ENCODE data around the gene SETD3.

Gene SETD3

DNA sequence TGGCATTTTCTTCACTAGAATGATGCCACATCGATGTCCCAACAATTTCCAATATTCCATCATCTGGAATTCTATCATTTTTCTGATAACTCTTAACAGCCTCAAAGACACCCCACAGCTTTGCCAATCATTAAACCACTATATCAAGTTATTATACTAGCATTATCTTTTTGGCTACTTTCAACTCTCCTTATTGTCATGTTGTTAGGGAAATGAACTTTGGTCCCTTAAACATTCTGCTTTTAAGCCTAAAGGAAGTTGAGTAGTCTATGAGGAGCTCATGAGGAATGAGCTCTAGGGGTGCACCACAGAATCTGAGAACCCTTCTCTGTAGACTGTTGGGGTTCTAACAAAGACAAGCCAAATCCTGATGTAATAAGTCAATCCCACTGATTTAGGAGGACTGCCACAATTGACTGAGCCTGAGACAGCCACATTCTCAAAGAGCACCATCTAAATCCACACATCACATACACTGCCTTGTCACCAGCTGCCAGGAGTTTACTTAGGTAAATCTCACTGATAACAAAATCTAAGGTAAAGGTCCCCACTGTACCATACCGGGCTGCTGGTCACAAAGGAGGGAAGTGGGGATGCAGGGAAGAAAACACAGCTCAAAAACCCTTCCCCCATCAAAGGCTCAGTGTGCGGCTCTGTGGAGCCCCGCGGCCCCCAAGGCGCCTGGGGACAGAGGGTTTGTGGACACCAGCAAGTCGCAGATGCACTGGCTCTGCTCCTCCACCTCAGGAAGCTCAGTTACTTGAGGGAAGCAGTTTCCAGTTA lies 58.2 kb downstream of the SETD3 start:
- DNase-seq = no peak

DNA sequence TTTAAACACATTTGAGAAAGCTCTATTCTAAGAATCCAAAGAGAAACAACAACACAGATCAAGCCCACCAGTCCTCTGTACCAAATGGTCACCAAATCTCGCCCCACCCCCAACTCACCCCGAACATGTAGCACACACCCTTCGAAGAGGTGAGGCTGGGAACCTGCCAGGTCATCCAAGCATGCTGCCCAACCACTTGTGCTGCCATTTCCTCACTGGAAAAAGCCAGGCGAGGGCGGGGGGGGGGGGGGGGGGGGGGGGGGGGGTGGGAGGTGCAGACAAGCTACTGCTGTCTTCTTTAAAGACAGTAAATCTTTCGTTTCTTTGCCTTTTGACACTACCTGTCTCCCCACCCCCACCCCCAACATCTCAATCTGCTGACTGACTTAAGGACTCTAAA lies 59.9 kb downstream of the SETD3 start:
- DNase-seq = no peak

DNA sequence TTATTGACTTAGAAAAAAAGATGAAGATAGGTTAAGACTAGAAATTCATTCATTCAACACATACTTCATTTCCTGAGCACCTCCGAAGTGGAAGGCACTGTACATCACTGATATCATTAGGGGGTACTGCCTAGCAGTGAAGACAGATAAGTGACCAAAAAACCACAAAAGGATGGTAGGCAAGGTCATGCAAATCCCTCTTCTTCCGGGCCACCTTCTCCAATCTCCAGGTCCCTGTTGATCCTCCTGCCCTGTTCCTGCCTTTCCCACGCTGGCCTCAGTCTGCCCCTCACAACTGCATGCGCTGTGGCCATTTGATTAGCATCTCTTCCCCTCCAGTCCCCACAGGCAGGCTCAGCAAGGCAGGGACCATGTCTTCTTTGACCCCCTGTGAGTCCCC lies 60.8 kb downstream of the SETD3 start:
- DNase-seq = no peak

- DNase-seq = no peak
Measured at GRCh38 chr14:99418242-99418641, 62.4 kb downstream of the SETD3 start.

- no peak for DNase-seq
Measured at GRCh38 chr14:99416909-99417308, 63.8 kb downstream of the SETD3 start.

- DNase-seq = peak; percentile 87
Measured at GRCh38 chr14:99415496-99416281, 65.0 kb downstream of the SETD3 start.

DNA sequence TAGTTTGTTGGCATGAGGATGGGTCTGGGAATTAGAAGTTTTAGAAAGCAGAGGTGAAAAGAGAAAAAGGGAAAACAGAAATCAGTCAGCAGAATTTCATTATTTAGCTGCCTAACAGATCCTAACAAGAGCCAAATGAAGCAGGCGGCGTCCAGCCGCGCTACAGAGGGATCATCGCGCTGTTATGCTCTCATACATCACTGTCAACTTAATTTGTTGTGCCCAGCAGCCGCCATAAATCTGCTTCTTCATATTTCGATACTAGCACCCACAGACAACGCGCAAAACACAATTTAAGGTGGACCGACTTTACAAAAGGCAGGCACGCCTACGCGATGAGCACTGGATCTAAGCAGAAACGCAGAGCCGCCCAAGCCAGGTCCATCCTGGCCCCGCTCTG lies 66.7 kb downstream of the SETD3 start:
- DNase-seq = no peak

DNA sequence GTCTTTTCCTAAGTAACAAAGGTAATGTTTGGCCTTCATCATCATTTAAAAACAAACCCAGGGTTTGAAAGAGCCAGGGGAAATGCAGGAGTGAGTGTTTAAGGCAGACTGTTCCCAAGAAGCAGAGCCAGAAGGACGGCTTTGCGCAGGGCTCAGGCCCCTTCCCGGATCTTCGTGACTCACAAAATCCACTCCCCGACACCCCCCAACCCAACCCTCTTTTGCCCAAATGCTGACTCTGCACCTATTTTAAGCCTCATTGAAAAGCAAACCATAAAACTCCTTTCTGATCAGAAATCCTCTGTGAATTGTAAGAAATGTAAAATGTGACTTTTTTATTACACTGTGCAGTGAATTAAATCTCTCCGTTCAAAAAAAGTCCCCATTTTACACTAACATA lies 67.5 kb downstream of the SETD3 start:
- DNase-seq = no peak

- DNase-seq = no peak
Measured at GRCh38 chr14:99412117-99413061, 68.3 kb downstream of the SETD3 start.

DNA sequence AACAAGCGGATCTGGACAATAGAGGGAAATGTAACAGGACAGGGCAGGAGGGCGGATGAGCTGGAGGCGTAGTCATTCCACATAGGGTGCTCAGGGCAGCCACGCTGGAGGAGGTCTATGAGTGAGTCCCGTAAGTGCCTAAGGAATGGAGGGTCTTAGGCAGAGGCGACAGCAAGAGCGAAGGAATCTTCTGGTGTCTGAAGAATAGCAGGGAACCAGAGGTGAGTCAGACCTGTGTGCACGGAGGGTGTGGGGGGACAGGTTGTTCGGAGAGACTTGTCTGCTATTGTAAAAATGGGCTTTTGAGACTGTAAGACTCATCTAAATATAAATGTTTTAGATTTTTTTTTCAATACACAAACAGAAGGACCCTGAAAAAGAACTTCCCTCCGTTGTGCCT lies 70.6 kb downstream of the SETD3 start:
- DNase-seq = no peak

DNA sequence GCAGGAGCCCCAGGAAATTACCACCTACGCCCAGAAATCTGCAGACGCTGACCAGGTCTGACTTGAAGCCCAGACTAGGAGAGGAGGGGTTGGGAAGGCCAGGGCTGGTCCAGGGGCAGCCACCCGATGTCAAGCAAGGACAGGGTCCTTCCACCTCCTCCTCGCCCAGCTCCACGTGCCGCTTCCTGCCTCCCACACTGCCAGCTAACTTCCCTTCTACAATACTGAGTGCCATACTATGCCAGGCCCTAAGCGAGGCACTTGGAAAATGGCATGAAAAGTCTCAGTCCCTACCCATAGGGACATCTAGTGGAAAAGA lies 71.7 kb downstream of the SETD3 start:
- no peak for DNase-seq

DNA sequence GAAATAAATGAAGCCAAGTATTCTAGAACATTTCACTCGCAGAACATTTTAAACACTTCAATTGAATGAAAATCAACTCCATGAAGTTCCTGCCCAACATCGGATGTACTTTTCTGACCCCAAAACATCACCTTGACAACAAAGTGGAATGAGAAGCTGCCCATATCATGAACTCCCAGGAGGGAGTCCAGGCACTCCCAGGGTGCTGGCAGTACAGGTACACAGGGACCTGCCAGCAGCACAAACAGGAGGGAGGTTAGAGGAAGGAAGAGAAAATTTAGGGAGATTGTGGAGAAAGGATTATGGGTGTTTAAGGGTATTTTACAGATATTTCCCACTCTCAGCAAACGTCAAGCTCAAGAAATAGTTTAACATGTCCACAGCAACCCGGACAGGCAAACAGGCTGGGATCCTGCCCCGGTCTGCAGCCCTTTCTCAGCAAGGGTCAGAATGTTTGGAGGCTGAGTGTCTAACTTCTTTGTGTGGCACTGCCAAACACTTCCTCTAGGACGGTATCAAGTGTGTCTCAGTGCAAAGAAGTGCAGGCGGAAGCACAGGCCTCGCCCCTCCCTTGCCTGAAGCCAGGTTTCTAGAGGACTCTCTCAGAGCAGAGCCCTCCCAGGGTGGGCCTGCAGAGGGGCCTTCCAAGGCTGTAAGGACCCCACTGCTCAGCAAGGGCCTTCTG lies 72.2 kb downstream of the SETD3 start:
- no peak for DNase-seq

- DNase-seq = no peak
Measured at GRCh38 chr14:99407416-99407815, 73.2 kb downstream of the SETD3 start.

DNA sequence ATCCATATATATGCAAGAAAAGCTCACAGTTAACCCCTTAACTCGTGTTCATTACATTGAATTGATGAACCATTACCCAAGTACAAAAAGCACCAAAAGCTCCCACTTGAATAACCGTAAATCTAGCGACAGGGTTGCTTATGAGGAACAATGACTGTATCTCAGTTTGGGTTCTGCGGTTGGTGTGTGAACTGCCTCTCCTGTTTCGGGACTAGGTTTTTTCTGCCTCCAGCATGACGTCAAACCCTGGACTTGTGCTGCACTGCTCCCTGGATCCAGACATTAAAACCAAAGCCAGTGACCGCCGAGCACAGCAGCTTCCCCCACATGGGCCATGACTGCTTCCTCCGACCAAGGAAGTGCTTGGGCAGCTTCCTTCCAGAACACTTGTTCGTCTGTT lies 77.7 kb downstream of the SETD3 start:
- no peak for DNase-seq

DNA sequence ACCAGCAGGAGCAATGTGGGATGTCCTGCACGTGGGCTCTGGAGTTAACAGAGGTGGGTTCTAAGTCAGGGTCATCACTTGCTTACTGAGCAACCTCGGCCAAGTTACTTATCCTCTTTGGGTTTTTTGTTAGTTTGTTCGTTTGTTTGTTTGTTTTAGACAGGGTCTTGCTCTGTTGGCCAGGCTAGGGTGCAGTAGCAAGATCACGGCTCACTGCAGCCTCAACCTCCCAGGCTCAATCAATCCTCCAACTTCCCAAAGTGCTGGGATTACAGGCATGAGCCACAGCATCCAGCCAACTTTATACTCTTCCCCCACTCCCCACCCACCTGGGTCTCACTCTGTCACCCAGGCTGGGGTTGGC lies 78.4 kb downstream of the SETD3 start:
- no peak for DNase-seq

GRCh38 chr14:99401621-99402284 lies 78.9 kb downstream of the SETD3 start:
- no peak for DNase-seq

- no peak for DNase-seq
Measured at GRCh38 chr14:99401211-99401610, 79.4 kb downstream of the SETD3 start.

GRCh38 chr14:99397698-99398097 lies 83.0 kb downstream of the SETD3 start:
- DNase-seq = no peak

DNA sequence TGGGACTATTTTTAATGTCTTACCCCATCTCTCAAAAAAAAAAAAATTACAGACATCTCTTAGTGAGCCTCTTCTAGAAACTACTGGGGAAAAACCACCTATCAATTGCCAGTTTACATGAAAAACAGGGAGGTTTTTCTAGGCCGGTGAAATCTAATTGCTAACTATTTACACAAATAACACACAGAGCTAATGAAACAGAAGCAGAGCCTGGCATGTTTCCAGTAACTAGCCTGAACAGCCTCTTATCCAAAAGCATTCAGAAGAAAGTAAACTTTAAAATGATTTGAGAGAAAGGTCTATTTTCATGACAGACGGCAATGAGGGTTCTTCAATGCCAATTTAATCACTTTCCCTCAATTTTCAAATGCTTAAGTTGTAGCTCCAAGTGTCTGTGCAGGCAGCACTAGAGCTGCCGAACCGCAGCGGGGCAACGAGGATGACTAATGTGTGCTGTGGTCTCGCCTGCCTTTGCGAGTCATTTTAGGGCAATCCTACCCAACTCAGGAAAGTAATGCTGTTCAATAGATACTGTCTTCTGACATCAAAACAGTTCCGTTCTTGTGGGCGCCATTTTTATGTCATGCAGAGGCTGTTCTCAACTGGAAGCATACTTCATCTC lies 84.6 kb downstream of the SETD3 start:
- DNase-seq = peak; percentile 53

DNA sequence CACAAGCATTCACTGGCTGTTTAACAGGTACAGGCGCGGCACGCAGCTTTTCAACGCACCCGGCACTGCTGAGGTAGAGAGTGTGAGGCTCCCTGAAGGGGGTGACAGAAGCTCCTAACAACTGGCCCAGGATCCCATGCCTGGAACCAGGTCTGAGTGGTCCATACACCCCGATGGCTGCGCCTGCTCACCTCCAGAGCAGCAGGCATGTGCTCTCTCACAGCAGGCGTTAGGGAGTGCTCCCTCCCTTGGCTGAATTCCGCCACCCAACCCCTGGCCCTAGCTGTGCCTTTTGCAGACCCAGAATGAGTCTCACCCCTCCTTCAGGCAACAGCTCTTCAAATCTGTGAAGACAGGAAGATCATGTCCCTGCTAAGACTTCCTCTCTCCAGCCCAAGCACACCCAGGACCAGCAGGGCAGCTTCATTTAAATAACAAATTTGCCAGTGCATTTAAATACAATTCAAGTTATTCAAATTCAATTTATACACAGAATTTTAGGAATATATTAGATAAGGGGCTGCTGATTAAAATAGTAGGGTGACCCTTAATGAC lies 86.0 kb downstream of the SETD3 start:
- no peak for DNase-seq

- peak; percentile 33 for DNase-seq
Measured at GRCh38 chr14:99393059-99393655, 87.5 kb downstream of the SETD3 start.
